Mesothelial cell of epicardium (in vitro differentiated cells): ENCODE results near the gene PPP1R3E. TPM values are rescaled to one million over a fixed set of nuclear protein-coding genes. Genes with fewer than 3 reads are reported as not detected.

Experiments used
- DNase-seq, 2 experiments: peaks; one replicate each; pipeline ENCODE4 v3.0.0; 2021; ENCODE audit warnings: low spot score in 2 of 2; ENCODE audit not compliant: unreplicated experiment in 2 of 2
- H3K27ac Mint-ChIP-seq: 2 replicates; pipeline ENCODE4 v1.8.0; 2021; ENCODE audit warnings: mixed read lengths
- H3K27me3 Mint-ChIP-seq: 2 replicates; pipeline ENCODE4 v1.8.0; 2021; ENCODE audit warnings: low read depth, mixed read lengths
- H3K36me3 Mint-ChIP-seq: 2 replicates; pipeline ENCODE4 v1.8.0; 2021; ENCODE audit warnings: mixed read lengths
- H3K4me1 Mint-ChIP-seq: 2 replicates; pipeline ENCODE4 v1.8.0; 2021; ENCODE audit warnings: mixed read lengths
- H3K4me3 Mint-ChIP-seq: 2 replicates; pipeline ENCODE4 v1.8.0; 2021; ENCODE audit warnings: mild to moderate bottlenecking, moderate library complexity, mixed read lengths
- H3K9me3 Mint-ChIP-seq: 2 replicates; pipeline ENCODE4 v1.8.0; 2021; ENCODE audit warnings: mixed read lengths
- CTCF ChIP-seq: fragments of 200-600 bp; sonication (generic); IDR thresholded peaks from one replicate; pipeline ENCODE4 v1.5.0; 2021; ENCODE audit warnings: antibody characterized with exemption; ENCODE audit not compliant: unreplicated experiment
- total RNA-seq: library from RNA; stranded (reverse); gene quantifications from 3 replicates; pipeline ENCODE4 v1.2.1, GENCODE V29; 2021

The PPP1R3E gene
- total RNA-seq, 1 donor from 2014 or later, result 9.3 TPM

GRCh38 chr14:23347406-23348296 is 45.0 kb upstream of the PPP1R3E start:
- Mint-ChIP-seq H3K36me3 (no peaks in the 10 kb centered on the region), H3K27ac (no peak overlapping the region), H3K4me1 (peaks cover 13% of the 10 kb centered on the region), H3K27me3 (peaks cover 13% of the 10 kb centered on the region), H3K4me3 (no peak overlapping the region), H3K9me3 (no peaks in the 10 kb centered on the region)
- no peak for DNase-seq
- no peak for TF ChIP-seq CTCF

GRCh38 chr14:23346693-23347405 is 44.2 kb upstream of the PPP1R3E start:
- H3K4me3 Mint-ChIP-seq, result no peak overlapping the region
- no peaks in the 10 kb centered on the region for H3K9me3 Mint-ChIP-seq
- H3K4me1 Mint-ChIP-seq, result peaks cover 13% of the 10 kb centered on the region
- no peak for DNase-seq
- TF ChIP-seq CTCF, result no peak
- no peak overlapping the region for H3K27ac Mint-ChIP-seq
- peaks cover 13% of the 10 kb centered on the region for H3K27me3 Mint-ChIP-seq
- no peaks in the 10 kb centered on the region for H3K36me3 Mint-ChIP-seq

GRCh38 chr14:23345987-23346692 is 43.5 kb upstream of the PPP1R3E start:
- H3K36me3 Mint-ChIP-seq, result no peaks in the 10 kb centered on the region
- no peak for TF ChIP-seq CTCF
- H3K9me3 Mint-ChIP-seq, result no peaks in the 10 kb centered on the region
- peaks cover 9% of the 10 kb centered on the region for H3K27me3 Mint-ChIP-seq
- H3K4me3 Mint-ChIP-seq, result no peak overlapping the region
- H3K4me1 Mint-ChIP-seq, result peaks cover 10% of the 10 kb centered on the region
- no peak for DNase-seq
- no peak overlapping the region for H3K27ac Mint-ChIP-seq

- TF ChIP-seq CTCF, result no peak
- Mint-ChIP-seq H3K27me3 (peaks cover 2% of the 10 kb centered on the region), H3K27ac (no peak overlapping the region), H3K4me3 (no peak overlapping the region), H3K9me3 (peaks cover 11% of the 10 kb centered on the region), H3K4me1 (peaks cover 9% of the 10 kb centered on the region), H3K36me3 (no peaks in the 10 kb centered on the region)
- DNase-seq, result no peak
Measured at GRCh38 chr14:23344481-23344880, 41.8 kb upstream of the PPP1R3E start.

- Mint-ChIP-seq H3K9me3 (peaks cover 16% of the 10 kb centered on the region), H3K36me3 (no peaks in the 10 kb centered on the region)
- no peak for TF ChIP-seq CTCF
Measured at GRCh38 chr14:23339506-23340268, 37.0 kb upstream of the PPP1R3E start.

More at GRCh38 chr14:23339506-23340268, 37.0 kb upstream of the PPP1R3E start:
- Mint-ChIP-seq H3K27me3 (peaks cover 5% of the 10 kb centered on the region), H3K27ac (no peak overlapping the region), H3K4me1 (no peaks in the 10 kb centered on the region), H3K4me3 (no peak overlapping the region)
- DNase-seq, result no peak
